Stimulated activated CD8-positive, alpha-beta memory T cell treated with anti-CD3 and anti-CD28 coated beads, Interleukin-15, amount 100 ng/mL, for 4 hours (primary cell): Measurements from ENCODE around the gene TRNT1.

ENCODE experiments used
- DNase-seq, 2 donors: peaks; one replicate each; pipeline ENCODE4 v3.0.0-alpha.2; 2020; ENCODE audit warnings: low read depth in 2 of 2

The TRNT1 gene

DNA sequence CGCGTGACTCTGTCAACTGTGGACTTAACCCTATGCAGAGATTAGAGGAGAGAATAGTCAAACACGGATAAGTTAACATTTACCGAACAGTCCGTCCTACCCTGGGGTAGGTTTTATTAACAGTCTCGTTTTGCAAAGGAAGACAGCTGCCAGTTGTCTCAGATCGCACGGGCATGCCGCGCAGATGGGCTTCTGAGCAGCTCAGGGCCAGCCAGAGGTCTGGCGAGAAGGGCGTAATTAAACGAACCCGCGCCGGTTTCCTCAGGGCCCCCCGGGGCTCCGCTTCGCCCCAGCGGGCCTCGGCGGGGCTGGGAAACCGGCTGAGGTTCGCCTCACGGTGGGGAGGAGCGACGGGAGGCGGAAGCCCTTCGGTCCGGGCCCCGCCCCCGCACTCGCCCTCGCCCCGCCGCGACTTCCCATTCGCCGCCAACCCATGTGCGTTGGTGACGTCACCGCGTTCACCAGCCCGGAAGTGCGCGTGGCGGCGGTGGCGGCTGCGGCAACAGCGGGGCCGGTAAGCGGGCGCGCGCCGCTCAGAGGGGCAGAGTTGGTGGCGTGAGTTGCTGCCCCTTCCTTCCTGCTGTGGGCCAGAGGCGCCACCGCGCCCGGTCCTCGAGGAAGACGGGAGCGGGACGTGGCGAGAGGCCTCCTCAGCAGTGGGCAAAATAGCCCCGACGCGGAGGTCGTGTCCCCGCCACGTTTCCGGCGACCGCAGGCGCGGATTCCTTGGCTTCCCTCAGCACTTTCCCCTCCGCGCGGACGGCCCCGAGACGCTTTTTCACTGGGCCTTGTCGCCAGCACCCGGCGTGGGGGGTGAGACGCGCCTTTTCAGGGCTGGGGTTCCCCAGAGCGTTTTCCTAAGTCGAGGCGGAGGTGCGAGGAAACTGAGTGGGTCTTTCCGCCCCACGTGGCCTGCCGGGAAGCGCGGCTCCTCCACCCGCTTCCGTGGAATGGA, at the start of gene TRNT1:
Gene TRNT1, plus strand, starts transcription at position 464 of the 955 bp plus-strand sequence. CDS start 2,101 bp downstream, outside the sequence.
- peak; percentile 91 to 94 for DNase-seq

DNA sequence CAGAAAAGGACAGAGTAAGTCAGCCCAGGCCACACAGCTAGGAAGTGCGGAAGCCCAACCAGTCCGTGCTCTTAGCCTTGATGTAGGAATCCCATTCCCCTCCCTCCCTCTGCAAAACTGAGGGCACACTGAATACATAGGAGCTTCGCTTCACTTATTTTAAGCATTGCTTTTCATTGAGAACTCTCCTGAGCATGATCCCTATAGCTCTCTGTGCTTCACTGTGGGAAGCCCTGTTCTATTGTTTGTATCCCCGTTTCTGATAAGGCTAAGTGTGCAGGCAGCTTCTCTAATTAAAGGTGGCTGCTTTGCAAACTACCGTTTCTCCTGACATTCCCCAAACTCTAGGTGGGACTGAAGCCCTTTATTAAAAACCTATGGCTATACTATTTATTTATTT, 46.4 kb upstream of the TRNT1 start:
- DNase-seq: no peak

DNA sequence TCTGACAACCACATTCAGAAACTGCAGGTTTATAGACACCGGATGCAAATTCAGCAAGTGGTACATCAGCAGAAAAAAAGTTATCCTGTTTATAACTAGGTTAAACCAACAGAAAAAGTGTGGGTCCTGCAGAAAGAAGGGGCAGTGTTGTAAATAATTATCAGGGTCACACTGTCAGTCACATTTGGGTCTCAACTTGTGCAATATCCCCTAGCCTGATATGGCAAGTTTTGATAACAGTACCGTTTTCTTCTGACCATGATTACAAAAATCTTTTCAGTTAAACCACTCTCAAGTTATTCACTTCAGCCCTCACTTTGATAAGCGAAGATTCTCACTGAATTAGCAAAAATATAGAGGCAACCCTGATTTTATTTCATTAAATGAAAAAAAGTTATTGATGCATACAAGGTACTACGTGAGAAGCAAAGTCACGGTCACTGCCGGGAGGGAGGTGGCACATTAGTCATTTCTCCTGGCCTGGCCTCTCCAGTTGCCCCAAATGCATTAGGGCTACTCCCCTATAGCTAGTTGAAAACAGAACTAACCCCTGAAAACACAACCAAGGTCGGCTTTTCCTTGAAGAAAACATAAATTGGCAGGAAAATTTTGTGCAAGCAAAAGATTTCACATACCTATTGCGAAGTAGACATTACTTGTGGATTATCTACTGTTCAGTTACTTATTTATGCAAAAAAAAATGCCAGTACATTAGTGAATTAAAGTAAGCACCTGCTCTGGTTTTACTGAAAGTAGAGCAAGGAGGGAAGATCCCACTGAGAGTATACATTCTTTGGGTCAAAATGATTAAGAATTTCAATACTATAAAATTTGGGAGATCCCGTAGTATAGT, 45.1 kb upstream of the TRNT1 start:
- DNase-seq: no peak

DNA sequence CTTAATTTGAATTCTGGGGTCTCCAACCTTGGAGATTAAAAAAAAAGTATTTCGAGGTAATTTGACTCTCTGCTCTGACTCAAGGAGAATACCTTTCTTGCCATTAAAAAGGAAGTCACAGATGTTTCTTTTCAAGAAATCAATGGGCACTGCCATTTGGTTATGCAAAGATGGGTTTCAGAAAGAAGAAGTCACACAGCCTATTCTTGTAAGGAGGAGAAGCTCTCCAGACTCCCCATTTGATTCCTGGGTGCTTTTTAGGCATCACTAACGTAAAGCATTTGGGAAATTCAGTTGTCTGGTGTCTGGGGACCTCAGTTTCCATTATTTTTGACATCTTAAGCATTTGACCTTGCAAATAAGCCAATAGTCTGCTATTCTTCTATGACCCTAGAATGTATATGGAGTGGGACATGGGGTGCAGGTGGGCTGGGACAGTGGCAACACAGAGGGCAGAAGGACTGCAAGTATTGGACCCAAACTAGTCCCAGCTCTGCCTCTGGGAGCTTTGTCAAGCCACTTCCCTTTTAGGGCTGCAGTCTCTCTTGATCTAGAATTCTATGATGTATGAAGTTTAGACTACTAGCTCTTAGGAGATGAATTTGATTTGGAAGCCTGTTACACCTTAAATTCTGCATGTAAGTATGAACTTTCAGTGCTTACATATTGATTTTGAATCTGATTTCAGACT, 44.4 kb upstream of the TRNT1 start:
- DNase-seq: no peak

DNA sequence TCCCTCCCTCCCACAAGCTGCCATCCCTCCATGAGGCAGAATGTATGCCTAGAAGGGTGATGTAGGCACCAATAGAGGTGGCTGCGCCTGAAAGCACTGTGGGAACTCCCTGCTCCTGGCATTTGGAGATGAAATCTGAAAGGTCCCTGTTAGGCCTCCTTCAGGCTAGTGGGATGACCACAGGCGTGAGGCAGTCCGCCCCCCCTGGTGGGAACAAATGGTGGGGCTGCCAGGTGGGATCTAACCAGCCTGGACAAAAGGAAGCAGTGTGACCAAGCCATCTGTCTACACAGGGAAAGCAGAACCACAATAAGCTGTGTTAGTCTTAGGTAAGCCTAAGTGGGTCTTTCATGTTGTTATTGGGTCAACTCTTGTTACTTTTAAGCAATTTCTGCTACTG, 41.9 kb upstream of the TRNT1 start:
- no peak for DNase-seq

DNA sequence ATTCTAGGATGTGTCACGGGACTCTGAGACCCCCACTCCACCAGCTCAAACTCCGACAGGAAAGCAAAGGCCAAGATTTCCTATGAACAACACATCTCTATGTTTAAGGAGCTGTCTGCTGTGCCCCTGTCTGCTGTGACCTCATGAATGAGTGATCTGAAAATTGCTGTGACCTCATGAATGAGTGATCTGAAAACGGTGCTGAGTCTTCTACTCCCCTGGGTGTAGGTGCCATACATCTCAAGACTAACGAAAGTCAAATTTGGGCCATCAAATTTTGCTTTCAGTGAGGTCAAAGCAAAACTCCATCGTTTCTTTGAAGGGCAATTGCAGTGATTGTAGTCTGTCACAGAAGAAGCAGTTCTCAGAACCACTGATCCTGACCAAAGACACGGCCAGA, 41.0 kb upstream of the TRNT1 start:
- DNase-seq: no peak

DNA sequence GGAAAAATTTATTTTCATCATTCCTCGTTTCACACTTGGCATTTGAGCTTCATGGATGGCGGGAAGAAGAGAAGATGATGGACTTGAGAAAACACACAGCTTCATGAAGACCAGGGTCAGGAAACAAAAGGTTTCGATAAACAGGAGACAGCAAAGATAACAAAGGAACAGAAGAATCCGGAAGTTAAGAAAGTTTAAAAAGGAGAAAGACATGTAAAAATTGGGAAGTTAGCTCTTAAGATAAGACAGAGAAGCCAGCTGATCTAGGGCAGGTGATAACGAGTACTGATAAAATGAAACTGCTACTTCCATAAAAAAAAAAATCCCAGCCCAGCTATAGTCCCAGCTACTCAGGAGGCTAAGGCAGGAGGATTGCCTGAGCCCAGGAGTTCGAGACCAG, 40.5 kb upstream of the TRNT1 start:
- no peak for DNase-seq

DNA sequence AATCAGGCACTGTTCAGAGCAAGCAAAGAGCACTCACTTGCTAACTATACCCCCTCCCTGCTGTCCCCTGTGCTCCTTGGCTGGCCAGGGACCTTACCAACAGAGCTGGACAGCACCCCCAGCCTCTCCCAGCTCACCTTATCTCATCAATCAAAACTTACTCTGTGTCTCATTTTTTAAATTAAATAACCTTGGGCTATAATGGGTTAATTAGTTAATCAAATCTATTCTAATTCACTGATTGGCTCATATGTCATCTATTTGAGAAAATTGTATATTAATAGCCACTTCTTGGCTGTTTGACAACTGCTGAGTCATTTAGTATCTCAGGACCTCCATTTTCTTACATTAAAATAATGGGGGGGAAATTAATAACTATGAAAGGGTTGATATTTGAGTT, 39.5 kb upstream of the TRNT1 start:
- no peak for DNase-seq

DNA sequence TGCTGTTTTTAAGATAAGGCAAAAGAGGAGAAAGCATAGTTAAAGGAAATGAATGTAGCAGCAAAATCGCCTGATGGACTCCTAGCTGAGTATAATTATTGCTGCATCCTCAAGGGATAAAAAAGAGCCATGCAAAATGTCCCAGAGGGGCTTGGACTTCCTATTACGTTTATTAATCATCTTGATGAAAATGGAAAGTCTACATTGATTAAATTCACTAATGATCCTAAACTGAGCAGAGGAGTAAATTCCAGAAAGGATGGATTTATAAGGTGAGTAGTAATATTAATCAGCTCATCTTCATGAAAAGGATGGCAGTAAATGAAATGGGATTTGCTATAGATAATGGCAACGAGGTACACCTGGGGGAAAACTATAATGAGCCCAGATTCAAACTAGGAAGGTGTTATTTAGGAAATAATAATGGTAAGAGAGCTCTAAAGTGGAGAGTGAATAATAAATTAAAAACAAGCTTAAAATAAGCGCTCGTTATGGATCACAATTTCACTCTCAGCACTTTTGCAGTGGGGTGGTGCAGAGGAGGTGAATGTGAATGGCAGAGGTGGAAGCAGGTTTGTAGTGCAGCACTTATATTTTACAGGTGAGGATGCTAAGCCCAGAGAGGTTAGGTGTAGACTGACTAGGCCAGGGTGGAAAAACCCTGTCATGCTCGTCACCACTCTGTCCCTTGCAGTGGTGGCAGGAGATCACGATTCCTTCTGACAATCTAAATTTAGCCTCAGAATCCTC, 38.8 kb upstream of the TRNT1 start:
- DNase-seq: no peak

DNA sequence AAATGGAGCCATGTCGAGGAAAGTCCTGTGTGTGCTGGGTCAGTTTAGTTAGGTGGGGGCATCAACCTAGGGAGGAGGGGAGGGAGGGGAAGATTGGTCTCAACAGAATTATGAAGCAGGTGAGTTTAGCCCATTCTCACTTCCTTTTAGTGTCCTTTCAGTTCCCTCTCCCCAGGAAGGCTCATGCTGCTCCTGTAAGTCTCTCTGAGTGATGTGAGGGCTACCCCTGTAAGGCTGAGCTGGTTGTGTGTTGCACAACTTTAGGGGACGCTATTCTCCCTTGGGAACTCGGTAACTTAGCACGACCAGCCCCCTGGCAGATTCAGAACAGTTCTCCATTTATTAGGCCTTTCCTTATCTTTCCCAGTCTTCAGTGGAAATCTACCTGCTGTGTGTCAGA, 37.7 kb upstream of the TRNT1 start:
- DNase-seq: no peak

DNA sequence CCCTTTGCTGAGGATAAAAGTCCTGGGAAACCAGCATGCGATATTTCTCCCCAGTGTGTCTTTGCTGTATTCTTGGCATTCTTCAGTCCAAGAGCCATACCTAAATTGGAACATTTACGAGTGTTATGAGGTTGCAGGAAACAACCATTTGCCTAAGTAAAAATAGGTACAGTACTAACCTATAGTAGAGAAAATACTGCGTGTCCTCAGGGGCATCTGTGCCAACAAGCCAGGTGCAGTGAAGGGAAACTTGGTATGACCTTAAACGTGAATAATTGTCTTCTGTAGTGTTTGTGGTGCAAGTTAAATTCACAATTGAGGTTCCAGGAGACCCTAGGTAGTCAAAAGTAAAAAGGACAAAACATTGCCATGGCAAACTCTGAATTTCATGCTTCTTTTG, 28.8 kb upstream of the TRNT1 start:
- no peak for DNase-seq

DNA sequence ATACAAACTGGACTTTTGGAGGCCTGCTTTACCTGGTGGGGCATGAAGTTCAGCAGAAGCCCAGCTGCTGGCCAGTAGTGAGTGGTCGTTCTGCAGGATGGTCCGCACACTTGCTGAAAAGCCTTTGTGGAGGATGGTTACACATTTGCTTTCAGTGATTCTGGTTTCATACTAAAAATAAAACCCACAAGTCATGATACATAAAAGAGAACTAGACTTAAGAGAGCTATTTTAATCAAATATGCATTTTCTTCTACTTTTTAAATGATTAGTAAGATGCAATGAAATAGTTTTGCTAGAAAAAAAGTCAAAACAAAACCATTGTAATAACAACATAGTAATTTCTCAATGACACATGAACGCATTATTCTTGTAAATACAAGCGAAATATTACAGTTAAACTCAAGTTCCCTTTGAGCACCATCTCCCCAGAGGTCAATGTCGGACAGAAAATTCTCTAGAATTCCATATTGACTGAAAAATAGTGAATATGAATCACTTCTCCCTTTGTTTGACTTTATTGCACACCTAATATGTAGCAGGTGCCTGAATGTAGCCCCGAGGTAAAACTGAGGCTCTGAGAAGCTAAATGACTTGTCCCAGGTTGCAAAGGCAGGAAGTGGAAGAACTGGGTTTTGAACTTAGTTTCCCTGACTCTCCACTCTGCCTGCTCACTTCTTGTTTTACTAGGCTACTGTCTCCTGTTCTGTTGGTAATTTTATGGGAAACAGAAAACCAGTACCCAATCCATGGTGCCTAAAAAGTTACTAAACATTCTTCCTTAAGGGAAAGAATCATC, 24.9 kb upstream of the TRNT1 start:
- no peak for DNase-seq

DNA sequence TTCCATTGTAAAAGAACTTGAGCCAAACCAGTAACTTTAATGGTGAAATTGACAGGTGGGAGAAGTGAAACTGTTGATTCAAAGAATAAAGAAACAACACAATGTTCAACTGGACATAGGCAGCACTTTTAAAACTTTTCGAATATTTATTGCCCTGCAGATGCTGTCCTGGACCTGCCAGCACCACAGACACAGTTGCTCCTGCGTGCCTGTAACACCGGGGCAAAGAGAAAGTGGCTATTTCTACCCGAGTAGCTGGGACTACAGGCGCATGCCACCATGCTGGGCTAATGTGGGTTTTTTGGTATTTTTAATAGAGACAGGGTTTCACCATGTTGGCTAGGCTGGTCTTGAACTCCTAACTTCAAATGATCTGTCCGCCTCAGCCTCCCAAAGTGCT, 24.0 kb upstream of the TRNT1 start:
- no peak for DNase-seq

DNA sequence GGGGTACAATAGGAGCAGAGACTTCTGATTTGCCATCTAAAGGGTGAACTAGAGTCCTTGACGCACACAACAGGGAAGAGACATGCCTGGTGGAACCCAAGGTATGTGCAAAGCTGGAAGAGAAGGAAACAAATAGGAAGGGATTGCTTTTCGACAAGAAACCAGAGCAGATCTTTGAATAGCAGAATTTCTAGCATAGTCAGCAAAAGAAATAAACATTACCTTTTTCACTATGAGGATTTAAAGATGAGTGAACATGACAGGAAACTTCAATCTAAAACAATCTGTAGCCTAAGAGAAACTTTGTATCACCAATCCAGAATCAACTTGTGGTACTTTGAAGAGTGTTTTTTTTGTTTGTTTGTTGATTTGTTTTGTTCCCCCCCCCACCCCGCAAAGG, 21.5 kb upstream of the TRNT1 start:
- DNase-seq: no peak

DNA sequence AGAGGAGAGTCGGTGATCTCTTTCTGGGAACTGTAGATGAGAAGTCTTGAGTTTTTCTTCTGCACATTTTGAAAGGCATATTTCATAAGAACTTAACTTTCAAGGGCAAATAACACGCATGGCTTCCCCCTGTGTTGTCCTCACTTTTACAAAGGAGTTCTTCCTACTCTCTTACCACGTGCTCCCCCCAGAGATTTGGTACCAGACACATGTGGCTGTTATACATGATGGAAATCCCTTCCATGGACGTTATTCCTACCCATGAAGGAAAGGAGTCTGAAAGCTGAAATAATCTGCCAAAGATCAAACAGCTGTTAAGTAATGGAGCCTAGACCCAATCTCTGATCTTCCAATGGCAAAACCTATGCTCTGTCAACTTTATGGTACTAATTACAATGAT, 20.9 kb upstream of the TRNT1 start:
- no peak for DNase-seq

DNA sequence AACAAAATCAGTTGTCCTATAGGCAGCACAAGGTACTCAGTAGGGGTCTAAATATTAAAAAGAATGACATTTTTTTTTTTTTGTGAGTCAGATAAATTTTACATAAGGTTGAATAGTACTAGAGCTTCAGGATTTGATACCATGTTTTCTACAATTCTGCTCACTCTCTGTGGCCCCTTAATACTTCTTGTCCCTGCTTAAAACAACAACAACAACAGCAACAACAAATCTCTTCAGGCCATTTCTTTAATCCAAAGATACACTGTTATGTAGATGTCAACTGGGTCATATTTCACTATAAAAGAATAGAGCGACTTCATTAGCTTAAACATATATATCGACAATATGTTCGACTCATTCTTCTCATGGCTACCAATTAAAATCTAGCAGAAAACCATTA, 19.6 kb upstream of the TRNT1 start:
- DNase-seq: no peak

DNA sequence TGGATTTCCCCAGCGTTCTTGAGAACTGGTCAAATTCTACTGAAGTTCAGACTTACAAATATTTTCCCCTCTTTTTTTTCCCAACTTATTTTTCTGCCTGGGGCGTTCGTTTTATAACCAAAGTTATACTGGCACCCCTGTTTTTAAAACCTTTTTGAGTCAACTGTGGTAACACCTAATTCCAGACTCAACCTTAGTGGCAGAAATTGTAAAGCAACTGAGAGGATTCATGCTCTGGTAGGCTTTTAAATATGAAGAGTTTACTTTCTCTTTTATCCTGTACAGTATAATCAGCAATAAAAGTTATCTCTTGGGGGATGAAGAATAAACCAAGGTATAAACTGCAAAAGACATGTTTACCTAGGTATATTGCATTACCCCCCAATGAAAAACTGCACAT, 18.9 kb upstream of the TRNT1 start:
- DNase-seq: no peak

DNA sequence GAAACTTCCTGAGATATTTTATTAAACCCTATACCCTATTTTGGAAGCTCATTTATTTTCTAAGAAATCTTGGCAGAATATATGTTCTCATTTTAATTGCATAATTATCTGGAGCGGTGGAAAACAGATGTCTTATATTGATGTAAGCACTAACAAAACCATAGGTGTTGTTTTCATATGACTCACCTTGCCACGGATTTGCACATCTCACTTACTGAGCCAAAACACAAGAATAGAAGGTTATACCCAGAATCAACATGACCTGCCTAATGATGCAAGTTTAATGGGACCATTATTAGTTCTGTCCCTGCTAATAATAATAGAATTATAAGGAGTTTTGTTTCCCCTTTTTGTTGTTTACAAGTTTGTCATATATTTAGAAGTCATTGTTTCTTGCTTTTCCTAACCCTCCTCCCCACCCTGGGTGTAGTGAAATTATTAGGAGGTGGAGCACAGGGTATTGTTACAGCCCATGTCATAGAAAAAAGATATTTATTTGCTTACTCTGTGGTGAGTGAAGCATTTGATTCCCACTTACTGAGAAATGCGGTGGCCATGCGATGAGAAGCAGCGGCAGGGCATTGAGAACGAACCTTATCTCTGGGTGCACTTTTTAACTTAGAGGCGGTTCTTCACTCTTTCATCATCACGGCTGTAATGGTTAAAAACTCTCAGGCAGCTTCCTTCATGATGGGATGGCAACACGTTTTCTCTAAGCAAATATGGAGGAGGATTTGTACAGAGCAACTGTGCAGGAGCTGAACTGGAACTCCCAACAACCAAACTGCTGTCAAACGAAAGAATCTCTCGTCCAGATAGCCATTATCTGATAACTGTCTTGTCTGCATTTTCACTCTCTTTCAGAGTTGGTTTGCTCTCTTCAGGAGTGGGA, 17.1 kb upstream of the TRNT1 start:
- no peak for DNase-seq

DNA sequence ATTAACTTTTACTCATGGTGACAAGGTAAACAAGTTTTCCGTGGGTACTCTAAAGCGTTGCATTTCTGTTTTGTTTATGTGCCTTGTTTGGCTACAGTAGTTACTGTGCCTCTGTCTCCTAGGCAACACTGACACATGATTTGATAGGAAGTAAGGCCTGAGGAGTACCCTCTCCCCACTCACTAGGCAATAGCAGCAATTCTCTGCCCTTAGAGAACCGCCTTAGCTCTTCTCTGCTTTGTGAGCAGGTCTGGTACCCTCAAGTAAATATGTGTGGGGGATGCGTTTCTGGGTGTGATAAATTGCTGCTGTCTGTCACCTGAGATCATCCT, 16.5 kb upstream of the TRNT1 start, which contains the start of gene IL5RA:
Gene IL5RA, minus strand, starts transcription at position 76 of the 332 bp plus-strand sequence. CDS start 5,390 bp downstream, outside the sequence.
- DNase-seq: no peak
